ENCODE measurements around the gene FBXO30. TPM values are rescaled to one million over a fixed set of nuclear protein-coding genes. Genes with fewer than 3 reads are reported as not detected.

Gene FBXO30
- total RNA-seq, 1 donor from 2014 or later = 12.1 TPM

GRCh38 chr6:145813285-145814034 lies 1.1 kb downstream of the FBXO30 start:
- Mint-ChIP-seq H3K4me3 (ENCODE audit: unreplicated experiment) (peak overlapping the region; percentile 99), H3K36me3 (ENCODE audit: unreplicated experiment) (no peaks in the 10 kb centered on the region), H3K9me3 (ENCODE audit: unreplicated experiment) (peaks cover 8% of the 10 kb centered on the region), H3K27ac (ENCODE audit: unreplicated experiment) (peak overlapping the region; percentile 83), H3K4me1 (ENCODE audit: low read depth, unreplicated experiment) (peaks cover 15% of the 10 kb centered on the region), H3K27me3 (ENCODE audit: unreplicated experiment) (peaks cover 3% of the 10 kb centered on the region)
- no peak for TF ChIP-seq CTCF (IDR thresholded peaks at IDR 0.05; ENCODE audit: partially characterized antibody, unreplicated experiment)
- DNase-seq = no peak

DNA sequence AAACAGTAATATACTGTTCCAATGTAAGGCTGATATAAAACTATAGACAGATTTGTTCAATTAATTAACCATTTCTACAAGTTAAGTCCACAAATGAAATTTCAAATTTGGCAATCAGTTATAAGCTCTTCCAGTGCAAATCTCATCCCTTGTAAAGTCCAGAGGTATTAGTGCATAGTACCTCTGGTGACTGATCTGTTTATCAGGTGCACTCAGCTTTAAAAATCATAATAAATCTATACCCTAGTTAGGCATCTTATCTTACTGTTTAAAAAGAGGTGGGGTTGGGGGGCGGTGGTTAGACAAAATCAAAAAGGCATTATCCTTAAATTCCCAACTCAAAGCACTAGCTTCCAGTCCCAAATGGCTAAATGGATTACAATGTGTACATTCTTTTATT lies 2.9 kb downstream of the FBXO30 start:
- H3K27ac Mint-ChIP-seq (ENCODE audit: unreplicated experiment) = no peak overlapping the region
- H3K27me3 Mint-ChIP-seq (ENCODE audit: unreplicated experiment) = peaks cover 3% of the 10 kb centered on the region
- peaks cover 8% of the 10 kb centered on the region for H3K9me3 Mint-ChIP-seq (ENCODE audit: unreplicated experiment)
- peak overlapping the region; percentile 46 for H3K4me3 Mint-ChIP-seq (ENCODE audit: unreplicated experiment)
- H3K36me3 Mint-ChIP-seq (ENCODE audit: unreplicated experiment) = no peaks in the 10 kb centered on the region
- TF ChIP-seq CTCF (IDR thresholded peaks at IDR 0.05; ENCODE audit: partially characterized antibody, unreplicated experiment) = no peak
- peaks cover 15% of the 10 kb centered on the region for H3K4me1 Mint-ChIP-seq (ENCODE audit: low read depth, unreplicated experiment)
- DNase-seq = no peak

GRCh38 chr6:145809785-145810184 lies 4.8 kb downstream of the FBXO30 start:
- Mint-ChIP-seq H3K36me3 (ENCODE audit: unreplicated experiment) (no peaks in the 10 kb centered on the region), H3K4me1 (ENCODE audit: low read depth, unreplicated experiment) (peaks cover 15% of the 10 kb centered on the region), H3K9me3 (ENCODE audit: unreplicated experiment) (peaks cover 5% of the 10 kb centered on the region), H3K27ac (ENCODE audit: unreplicated experiment) (no peak overlapping the region), H3K4me3 (ENCODE audit: unreplicated experiment) (no peak overlapping the region), H3K27me3 (ENCODE audit: unreplicated experiment) (peaks cover 3% of the 10 kb centered on the region)
- no peak for TF ChIP-seq CTCF (IDR thresholded peaks at IDR 0.05; ENCODE audit: partially characterized antibody, unreplicated experiment)
- no peak for DNase-seq

DNA sequence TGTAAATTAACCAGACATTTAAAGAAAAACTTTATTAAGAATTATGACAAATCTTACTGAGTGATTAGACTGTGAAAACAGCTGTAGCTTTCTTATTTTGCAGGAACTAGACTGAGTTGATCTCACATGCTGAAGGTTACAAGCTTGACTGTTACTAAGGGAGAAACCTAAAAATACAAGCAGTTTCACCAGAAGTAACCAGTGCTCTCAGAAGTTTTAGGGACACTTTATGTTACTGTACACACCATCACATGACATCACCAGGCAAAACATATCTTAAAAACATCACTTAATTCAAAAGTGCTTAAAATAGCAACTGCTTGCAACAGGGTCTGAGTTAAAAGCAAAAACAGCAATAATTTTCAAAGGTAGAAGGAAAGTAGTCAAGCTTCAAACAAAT lies 5.4 kb downstream of the FBXO30 start:
- Mint-ChIP-seq H3K27me3 (ENCODE audit: unreplicated experiment) (peaks cover 3% of the 10 kb centered on the region), H3K9me3 (ENCODE audit: unreplicated experiment) (peaks cover 5% of the 10 kb centered on the region), H3K4me3 (ENCODE audit: unreplicated experiment) (no peak overlapping the region), H3K36me3 (ENCODE audit: unreplicated experiment) (no peaks in the 10 kb centered on the region), H3K4me1 (ENCODE audit: low read depth, unreplicated experiment) (peaks cover 15% of the 10 kb centered on the region), H3K27ac (ENCODE audit: unreplicated experiment) (no peak overlapping the region)
- no peak for DNase-seq
- no peak for TF ChIP-seq CTCF (IDR thresholded peaks at IDR 0.05; ENCODE audit: partially characterized antibody, unreplicated experiment)

DNA sequence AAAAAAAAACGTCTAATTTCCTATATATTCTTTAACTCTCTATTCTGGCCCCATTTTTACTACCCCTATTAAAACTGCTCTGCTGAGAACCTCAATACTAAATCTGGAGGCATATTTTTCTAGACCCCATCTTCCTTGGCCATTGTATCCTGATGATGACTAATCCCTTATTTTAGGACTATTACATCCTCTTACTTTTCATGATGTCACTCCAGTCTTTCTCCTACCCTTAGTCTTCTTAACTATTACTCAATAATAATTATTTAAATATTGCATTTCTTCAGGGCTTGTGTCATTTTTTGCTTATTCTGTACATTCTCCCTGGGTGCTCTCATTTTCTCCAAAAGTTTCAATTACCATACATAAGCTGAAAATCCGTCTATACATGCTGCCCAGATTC lies 6.4 kb downstream of the FBXO30 start:
- Mint-ChIP-seq H3K27me3 (ENCODE audit: unreplicated experiment) (no peaks in the 10 kb centered on the region), H3K4me3 (ENCODE audit: unreplicated experiment) (no peak overlapping the region), H3K9me3 (ENCODE audit: unreplicated experiment) (no peaks in the 10 kb centered on the region), H3K36me3 (ENCODE audit: unreplicated experiment) (no peaks in the 10 kb centered on the region), H3K27ac (ENCODE audit: unreplicated experiment) (no peak overlapping the region), H3K4me1 (ENCODE audit: low read depth, unreplicated experiment) (peaks cover 15% of the 10 kb centered on the region)
- DNase-seq = no peak
- TF ChIP-seq CTCF (IDR thresholded peaks at IDR 0.05; ENCODE audit: partially characterized antibody, unreplicated experiment) = no peak

Data from glutamatergic neuron (in vitro differentiated cells).